ENCODE data around the gene SCUBE2.
"Not testable (repeated sequence)": the region's sequence is repeated elsewhere in the genome, so short reads cannot be mapped to it uniquely, and the experiment has no call there.

The SCUBE2 gene

GRCh38 chr11:9104580-9104979 lies 13.2 kb upstream of the SCUBE2 start:
- FAIRE-seq, result no peak

GRCh38 chr11:9103542-9104276 lies 12.3 kb upstream of the SCUBE2 start:
- FAIRE-seq, result no peak

- no peak for FAIRE-seq
These were observed 8.2 kb upstream of the SCUBE2 start for GRCh38 chr11:9099617-9100016.

- not testable (repeated sequence) for FAIRE-seq
These were observed 7.1 kb upstream of the SCUBE2 start for GRCh38 chr11:9098455-9098854.

GRCh38 chr11:9097186-9097943 lies 6.0 kb upstream of the SCUBE2 start:
- not testable (repeated sequence) for FAIRE-seq

- no peak for FAIRE-seq
These were observed 5.0 kb upstream of the SCUBE2 start for GRCh38 chr11:9096427-9096826.

- no peak for FAIRE-seq
These were observed 4.0 kb upstream of the SCUBE2 start for GRCh38 chr11:9095421-9095820.

GRCh38 chr11:9094420-9094819 lies 3.0 kb upstream of the SCUBE2 start:
- FAIRE-seq, result no peak

GRCh38 chr11:9092853-9093778 lies 1.7 kb upstream of the SCUBE2 start:
- FAIRE-seq, result no peak

GRCh38 chr11:9092072-9092471 lies 673 bp upstream of the SCUBE2 start:
- FAIRE-seq, result no peak

- FAIRE-seq, result no peak
These were observed 833 bp downstream of the SCUBE2 start for GRCh38 chr11:9090488-9091043.

GRCh38 chr11:9089636-9090035 lies 1.8 kb downstream of the SCUBE2 start:
- no peak for FAIRE-seq

- no peak for FAIRE-seq
These were observed 2.3 kb downstream of the SCUBE2 start for GRCh38 chr11:9089061-9089460.

GRCh38 chr11:9082575-9082974 lies 8.8 kb downstream of the SCUBE2 start:
- FAIRE-seq, result no peak

- FAIRE-seq, result no peak
These were observed 10.2 kb downstream of the SCUBE2 start for GRCh38 chr11:9081153-9081552.

GRCh38 chr11:9078113-9079086 lies 13.0 kb downstream of the SCUBE2 start:
- no peak for FAIRE-seq

- FAIRE-seq, result no peak
These were observed 14.2 kb downstream of the SCUBE2 start for GRCh38 chr11:9077164-9077563.

- no peak for FAIRE-seq
These were observed 14.7 kb downstream of the SCUBE2 start for GRCh38 chr11:9076661-9077060.

- FAIRE-seq, result no peak
These were observed 15.4 kb downstream of the SCUBE2 start for GRCh38 chr11:9076046-9076445.

GRCh38 chr11:9075556-9075955 lies 15.8 kb downstream of the SCUBE2 start:
- no peak for FAIRE-seq

- FAIRE-seq, result no peak
These were observed 16.9 kb downstream of the SCUBE2 start for GRCh38 chr11:9074338-9075029.
